ENCODE data around the gene LENG9.

DNA sequence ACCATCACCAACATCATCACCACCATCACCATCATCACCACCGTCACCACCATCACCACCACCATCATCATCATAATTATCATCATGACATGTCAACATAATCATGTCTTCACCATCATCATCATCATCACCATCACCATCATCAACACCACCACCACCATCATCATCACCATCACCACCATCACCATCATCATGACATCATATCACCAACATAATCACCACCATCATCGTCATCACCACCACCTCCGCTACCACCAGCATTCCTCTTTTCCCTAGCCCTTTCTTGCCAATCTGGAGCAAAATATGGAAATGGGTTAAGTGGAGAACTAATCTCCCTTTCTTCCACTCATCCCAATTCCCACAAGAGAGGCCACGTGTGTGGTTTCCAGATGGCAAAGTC, 49.4 kb downstream of the LENG9 start:
- TF ChIP-seq, protein P1, sequence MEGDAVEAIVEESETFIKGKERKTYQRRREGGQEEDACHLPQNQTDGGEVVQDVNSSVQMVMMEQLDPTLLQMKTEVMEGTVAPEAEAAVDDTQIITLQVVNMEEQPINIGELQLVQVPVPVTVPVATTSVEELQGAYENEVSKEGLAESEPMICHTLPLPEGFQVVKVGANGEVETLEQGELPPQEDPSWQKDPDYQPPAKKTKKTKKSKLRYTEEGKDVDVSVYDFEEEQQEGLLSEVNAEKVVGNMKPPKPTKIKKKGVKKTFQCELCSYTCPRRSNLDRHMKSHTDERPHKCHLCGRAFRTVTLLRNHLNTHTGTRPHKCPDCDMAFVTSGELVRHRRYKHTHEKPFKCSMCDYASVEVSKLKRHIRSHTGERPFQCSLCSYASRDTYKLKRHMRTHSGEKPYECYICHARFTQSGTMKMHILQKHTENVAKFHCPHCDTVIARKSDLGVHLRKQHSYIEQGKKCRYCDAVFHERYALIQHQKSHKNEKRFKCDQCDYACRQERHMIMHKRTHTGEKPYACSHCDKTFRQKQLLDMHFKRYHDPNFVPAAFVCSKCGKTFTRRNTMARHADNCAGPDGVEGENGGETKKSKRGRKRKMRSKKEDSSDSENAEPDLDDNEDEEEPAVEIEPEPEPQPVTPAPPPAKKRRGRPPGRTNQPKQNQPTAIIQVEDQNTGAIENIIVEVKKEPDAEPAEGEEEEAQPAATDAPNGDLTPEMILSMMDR (IDR thresholded peaks at IDR 0.05): no peak
- no peak for TF ChIP-seq POLR2A (IDR thresholded peaks at IDR 0.05)
- TF ChIP-seq POLR2AphosphoS5 (IDR thresholded peaks at IDR 0.05): no peak

Measured in stomach (tissue), 4 donors.